ENCODE measurements around the gene SAMD13. TPM values are rescaled to one million over a fixed set of nuclear protein-coding genes. Genes with fewer than 3 reads are reported as not detected.

The SAMD13 gene
- total and polyA plus RNA-seq, 2 donors (not counting 3 experiments of a cell fraction or from before 2014, with no cell fraction given) = 1.2 to 4.8 TPM

DNA sequence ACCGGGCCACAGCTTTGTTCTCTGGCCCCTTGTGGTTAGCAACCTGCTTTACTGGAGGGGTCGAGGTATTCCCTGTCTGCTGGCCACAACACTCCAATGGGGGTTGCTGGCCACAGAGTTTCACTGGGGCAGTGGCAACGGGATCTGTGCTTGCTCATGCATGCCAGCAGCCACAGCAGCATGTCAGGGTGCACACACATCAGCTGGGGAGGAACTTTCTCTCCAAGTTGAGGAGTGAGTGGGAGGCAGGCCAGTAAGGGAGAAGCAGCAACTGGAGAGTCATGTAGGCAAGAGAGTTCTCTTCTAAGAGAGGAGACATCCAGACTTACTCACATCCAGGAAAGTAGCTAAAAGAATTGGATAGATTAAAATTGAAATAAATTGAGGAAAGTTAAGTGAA, 38.0 kb downstream of the SAMD13 start:
- dilution Hi-C loops (cut with MboI; ENCODE audit: extremely low pct_ligation_motif_present, low sequenced_read_pairs) = no loop called here
- Histone ChIP-seq H3K4me2 (ENCODE audit: insufficient read depth, low read length) (no peak overlapping the region), H2AFZ (ENCODE audit: low read depth, low read length) (no peak overlapping the region), H3K27me3 (ENCODE audit: control insufficient read depth in 2 of 2, insufficient read depth in 2 of 2, low read length in 2 of 2) (no peaks in the 10 kb centered on the region), H4K20me1 (replicated peaks; ENCODE audit: control insufficient read depth, extremely low read depth, insufficient read depth, low read length) (no peaks in the 10 kb centered on the region), H3K4me3 (replicated peaks in 1 of 3; ENCODE audit: insufficient read depth in 1 of 3, low read depth in 1 of 3, low read length in 3 of 3) (no peak overlapping the region), H3K79me2 (ENCODE audit: control insufficient read depth, insufficient read depth, low read length) (no peaks in the 10 kb centered on the region), H3K9ac (replicated peaks; ENCODE audit: extremely low read depth, insufficient read depth, low read length) (no peak overlapping the region), H3K9me3 (replicated peaks; ENCODE audit: control insufficient read depth, insufficient read depth, low read length) (no peaks in the 10 kb centered on the region), H3K9me1 (replicated peaks; ENCODE audit: control insufficient read depth, extremely low read depth, insufficient read depth, low read length) (no peaks in the 10 kb centered on the region), H3K27ac (ENCODE audit: insufficient read depth, low read depth, low read length) (no peak overlapping the region), H3K4me1 (ENCODE audit: control insufficient read depth, extremely low read depth, insufficient read depth, low read length) (no peaks in the 10 kb centered on the region), H3K36me3 (ENCODE audit: control insufficient read depth in 2 of 2, extremely low read depth in 1 of 2, insufficient read depth in 2 of 2, low read length in 2 of 2) (no peaks in the 10 kb centered on the region)
- ChIA-PET POLR2A (no interaction called here), CTCF (no interaction called here)
- no peak for FAIRE-seq
- no peak for DNase-seq (ENCODE audit: low read depth, low spot score)
- intact Hi-C loops (cut with micrococcal nuclease) = no loop called here
- BruUV-seq (replicated peaks) = no TSS peak
- TF ChIP-seq GATA2 (IDR thresholded peaks at IDR 0.05; ENCODE audit: insufficient read depth, insufficient read length, low read depth, low read length) (no peak), JUN (IDR thresholded peaks at IDR 0.05; ENCODE audit: borderline replicate concordance, insufficient read depth, insufficient read length, low read depth) (no peak), FOS (IDR thresholded peaks at IDR 0.05; ENCODE audit: borderline replicate concordance, insufficient read depth, low read length) (no peak), EZH2 (IDR thresholded peaks at IDR 0.05; ENCODE audit: borderline replicate concordance, low read depth, low read length, severe bottlenecking) (no peak), CTCF (IDR thresholded peaks at IDR 0.05; ENCODE audit: extremely low read depth in 1 of 2, insufficient read depth in 1 of 2, low read depth in 1 of 2, low read length in 2 of 2) (no peak), MYC (IDR thresholded peaks at IDR 0.05; ENCODE audit: low read depth, low read length) (no peak), POLR2AphosphoS5 (IDR thresholded peaks at IDR 0.05; ENCODE audit: insufficient read depth, low read depth, low read length) (no peak), POLR2A (IDR thresholded peaks at IDR 0.05; ENCODE audit: low read depth, low read length) (no peak)
- TF ChIP-seq, protein P1, sequence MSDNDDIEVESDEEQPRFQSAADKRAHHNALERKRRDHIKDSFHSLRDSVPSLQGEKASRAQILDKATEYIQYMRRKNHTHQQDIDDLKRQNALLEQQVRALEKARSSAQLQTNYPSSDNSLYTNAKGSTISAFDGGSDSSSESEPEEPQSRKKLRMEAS (IDR thresholded peaks at IDR 0.05; ENCODE audit: insufficient read depth, insufficient read length) = no peak

Measured in endothelial cell of umbilical vein (primary cell).